HUDEP-2 (cell line): ENCODE data around the gene SPP1.
"Not testable (repeated sequence)": the region's sequence is repeated elsewhere in the genome, so short reads cannot be mapped to it uniquely, and the experiment has no call there.

Experiments
- DNase-seq, 76 experiments: peaks; one replicate each; lab custom pipeline; 2025; ENCODE audit not compliant: unreplicated experiment in 76 of 76; lab: John Stamatoyannopoulos, UW

The SPP1 gene

GRCh38 chr4:87985097-87985886 is 9.8 kb downstream of the SPP1 start:
- DNase-seq = peak in 42 of 76 experiments; percentile 1 to 54 (median 18)

GRCh38 chr4:87985887-87986200 is 10.3 kb downstream of the SPP1 start:
- no peak for DNase-seq

GRCh38 chr4:87986508-87986907 is 11.0 kb downstream of the SPP1 start:
- DNase-seq = no peak

GRCh38 chr4:87989765-87990164 is 14.3 kb downstream of the SPP1 start:
- DNase-seq = no peak

- DNase-seq = no peak
Measured at GRCh38 chr4:87995435-87995834, 19.9 kb downstream of the SPP1 start.

GRCh38 chr4:87999191-87999691 is 23.7 kb downstream of the SPP1 start:
- not testable (repeated sequence) for DNase-seq

GRCh38 chr4:88001871-88002270 is 26.4 kb downstream of the SPP1 start:
- no peak for DNase-seq

GRCh38 chr4:88002786-88003185 is 27.3 kb downstream of the SPP1 start:
- DNase-seq = no peak

- no peak for DNase-seq
Measured at GRCh38 chr4:88003261-88003660, 27.7 kb downstream of the SPP1 start.

GRCh38 chr4:88005076-88005475 is 29.6 kb downstream of the SPP1 start:
- DNase-seq = no peak

GRCh38 chr4:88005946-88006345 is 30.4 kb downstream of the SPP1 start:
- DNase-seq = no peak

GRCh38 chr4:88006956-88007303 is 31.4 kb downstream of the SPP1 start:
- DNase-seq = peak in 1 of 76 experiments; percentile 10

GRCh38 chr4:88007304-88008121 is 32.0 kb downstream of the SPP1 start, which contains the start of gene PKD2:
TSS of gene PKD2 (plus strand) at chr4:88007635. CDS start at chr4:88007734, 99 bp downstream.
- peak in 69 of 76 experiments; percentile 5 to 81 (median 58) for DNase-seq

- peak in 16 of 76 experiments; percentile 1 to 47 (median 15) for DNase-seq
Measured at GRCh38 chr4:88008122-88008742, 32.7 kb downstream of the SPP1 start.

GRCh38 chr4:88008743-88009171 is 33.2 kb downstream of the SPP1 start:
- peak in 1 of 76 experiments; percentile 10 for DNase-seq

- DNase-seq = no peak
Measured at GRCh38 chr4:88009871-88010270, 34.4 kb downstream of the SPP1 start.

- DNase-seq = no peak
Measured at GRCh38 chr4:88010966-88011365, 35.5 kb downstream of the SPP1 start.

- peak in 6 of 76 experiments; percentile 1 to 13 (median 8) for DNase-seq
Measured at GRCh38 chr4:88012647-88013046, 37.1 kb downstream of the SPP1 start.

- peak in 1 of 76 experiments; percentile 0 for DNase-seq
Measured at GRCh38 chr4:88014386-88014905, 38.9 kb downstream of the SPP1 start.

GRCh38 chr4:88015659-88016295 is 40.3 kb downstream of the SPP1 start:
- no peak for DNase-seq
